Skeletal muscle satellite cell (primary cell): ENCODE results near the gene TMEM62. TPM values are rescaled to one million over a fixed set of nuclear protein-coding genes. Genes with fewer than 3 reads are reported as not detected.

Source experiments
- H3K27me3 ChIP-seq: 2 replicates; pipeline ENCODE4 v1.7.0; 2013; ENCODE audit warnings: low read length; ENCODE audit not compliant: control insufficient read depth, insufficient read depth
- H3K36me3 ChIP-seq: 2 replicates; pipeline ENCODE4 v1.7.0; 2013; ENCODE audit warnings: mild to moderate bottlenecking, control low read depth, low read length; ENCODE audit not compliant: insufficient read depth
- H3K4me1 ChIP-seq: 2 replicates; pipeline ENCODE4 v1.7.0; 2013; ENCODE audit warnings: low read length; ENCODE audit not compliant: control insufficient read depth, insufficient read depth
- H3K4me2 ChIP-seq: 2 replicates; pipeline ENCODE4 v1.7.0; 2013; ENCODE audit warnings: mild to moderate bottlenecking, low read length
- H3K4me3 ChIP-seq: 2 replicates; pipeline ENCODE4 v1.7.0; 2013; ENCODE audit warnings: low read length
- H3K9ac ChIP-seq: 2 replicates; pipeline ENCODE4 v1.7.0; 2013; ENCODE audit warnings: mild to moderate bottlenecking, low read depth, low read length, moderate library complexity
- H3K9me3 ChIP-seq: replicated peaks from 2 replicates; pipeline ENCODE4 v1.7.0; 2013; ENCODE audit warnings: mild to moderate bottlenecking, control low read depth, low read length
- total RNA-seq: library from RNA; depleted of rRNA; stranded (reverse); fragments of >200 nt; gene quantifications from 2 replicates; pipeline ENCODE4 v1.2.3, GENCODE V29; 2012; rRNA removed

Gene TMEM62
- 6.6 and 8.4 TPM in 2 replicates for total RNA-seq

DNA sequence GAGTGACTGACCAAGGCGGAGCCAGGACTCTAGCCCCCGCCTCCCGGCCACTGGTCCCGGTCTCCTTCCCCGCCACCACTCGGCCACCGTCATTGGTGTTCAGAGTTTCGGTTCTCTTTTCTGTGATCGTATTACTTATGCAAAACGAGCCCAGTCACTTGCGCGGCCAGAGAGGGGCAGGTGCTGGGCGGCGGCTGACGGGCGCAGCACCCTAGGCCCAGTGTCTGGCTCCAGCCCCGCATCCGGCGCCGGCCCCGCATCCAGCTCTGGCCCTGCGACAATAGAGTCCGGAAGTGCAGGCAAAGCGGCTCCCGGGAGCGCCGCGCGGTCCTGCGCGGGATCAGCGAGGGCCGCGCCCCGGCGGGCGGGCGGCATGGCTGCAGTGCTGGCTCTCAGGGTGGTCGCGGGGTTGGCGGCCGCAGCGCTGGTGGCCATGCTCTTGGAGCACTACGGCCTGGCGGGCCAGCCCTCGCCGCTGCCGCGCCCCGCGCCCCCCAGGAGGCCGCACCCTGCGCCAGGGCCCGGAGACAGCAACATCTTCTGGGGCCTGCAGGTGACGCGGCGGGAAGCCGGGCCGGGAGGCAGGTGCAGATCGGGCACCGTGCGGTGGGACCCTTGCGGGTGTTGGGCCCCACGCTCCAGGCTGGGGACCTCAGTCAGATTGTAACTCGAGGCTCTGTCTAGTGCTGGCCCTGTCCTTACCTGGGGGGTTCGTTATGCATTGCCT lies at the start of gene TMEM62:
TMEM62 (plus strand) TSS at position 157 of the 727 bp plus-strand sequence; CDS start at position 374, 217 bp downstream.
- H3K4me2 ChIP-seq = peak within 1 kb of the TSS; percentile 99
- no peaks in the 10 kb centered on the region for H3K9me3 ChIP-seq
- no peaks in the 10 kb centered on the region for H3K27me3 ChIP-seq
- H3K36me3 ChIP-seq = peaks cover 10% of the 10 kb centered on the region
- H3K9ac ChIP-seq = peak within 1 kb of the TSS; percentile 84
- peaks cover 13% of the 10 kb centered on the region for H3K4me1 ChIP-seq
- peak within 1 kb of the TSS; percentile 89 for H3K4me3 ChIP-seq

DNA sequence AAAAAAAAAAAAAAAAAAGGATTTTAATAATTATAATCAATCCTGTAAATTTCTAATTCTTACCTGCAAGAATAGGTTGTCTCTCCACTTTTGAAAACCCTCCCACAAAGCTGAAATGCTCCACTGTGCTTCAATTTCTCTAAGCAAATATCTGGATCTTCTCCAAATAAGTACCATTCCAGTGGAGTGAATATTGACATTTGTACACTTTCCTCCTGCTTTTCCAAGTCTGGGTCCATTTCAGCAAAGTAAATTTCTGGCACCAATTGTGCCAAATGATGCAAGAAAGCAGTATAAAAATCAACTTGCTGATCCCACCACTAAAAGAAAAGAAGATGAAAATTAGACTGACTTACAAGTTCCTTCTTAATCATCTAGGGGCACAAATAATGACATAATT lies 47.5 kb upstream of the TMEM62 start:
- Histone ChIP-seq H3K4me1 (peaks cover 18% of the 10 kb centered on the region), H3K4me2 (no peak overlapping the region), H3K36me3 (peaks cover 17% of the 10 kb centered on the region), H3K4me3 (no peak overlapping the region), H3K9ac (no peak overlapping the region), H3K27me3 (no peaks in the 10 kb centered on the region), H3K9me3 (no peaks in the 10 kb centered on the region)

DNA sequence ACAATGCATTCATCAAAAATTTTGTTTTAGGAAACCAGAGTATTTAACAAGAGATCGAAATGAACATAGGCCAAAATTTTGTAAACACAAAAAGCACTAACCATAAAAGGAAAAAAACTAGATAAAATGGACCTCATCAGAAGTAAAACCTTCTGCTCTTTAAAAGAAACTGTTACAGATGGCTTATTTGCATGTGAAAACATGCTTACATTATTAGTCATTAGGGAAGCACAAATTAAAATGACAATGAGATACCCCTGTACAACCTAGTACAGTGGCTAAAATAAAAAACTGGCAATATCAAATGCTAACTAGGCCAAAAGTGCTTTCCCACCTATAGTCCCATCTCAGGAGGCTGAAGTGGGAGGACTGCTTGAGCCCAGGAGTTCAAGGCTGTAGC lies 46.8 kb upstream of the TMEM62 start:
- Histone ChIP-seq H3K9ac (no peak overlapping the region), H3K4me2 (no peak overlapping the region), H3K9me3 (no peaks in the 10 kb centered on the region), H3K4me3 (no peak overlapping the region), H3K36me3 (peaks cover 15% of the 10 kb centered on the region), H3K27me3 (no peaks in the 10 kb centered on the region), H3K4me1 (peaks cover 18% of the 10 kb centered on the region)

DNA sequence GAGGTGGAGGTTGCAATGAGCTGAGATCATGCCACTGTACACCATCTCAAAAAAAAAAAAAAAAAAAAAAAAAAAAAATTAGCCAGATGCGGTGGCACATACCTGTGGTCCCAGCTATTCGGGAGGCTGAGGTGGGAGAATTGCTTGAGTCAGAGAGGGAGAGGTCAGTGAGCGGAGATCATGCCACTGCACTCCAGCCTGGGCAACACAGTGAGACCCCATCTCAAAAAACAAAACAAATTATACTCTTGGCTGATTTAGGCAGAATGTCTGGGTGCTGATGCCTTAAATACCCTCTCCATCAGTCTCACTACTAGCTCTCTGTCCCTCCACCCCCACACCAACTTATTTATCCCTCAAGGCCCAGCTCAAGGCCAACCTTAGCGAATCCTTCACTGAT lies 41.5 kb upstream of the TMEM62 start:
- Histone ChIP-seq H3K36me3 (no peaks in the 10 kb centered on the region), H3K4me3 (no peak overlapping the region), H3K4me1 (peaks cover 12% of the 10 kb centered on the region), H3K9me3 (no peaks in the 10 kb centered on the region), H3K9ac (no peak overlapping the region), H3K4me2 (no peak overlapping the region), H3K27me3 (no peaks in the 10 kb centered on the region)

DNA sequence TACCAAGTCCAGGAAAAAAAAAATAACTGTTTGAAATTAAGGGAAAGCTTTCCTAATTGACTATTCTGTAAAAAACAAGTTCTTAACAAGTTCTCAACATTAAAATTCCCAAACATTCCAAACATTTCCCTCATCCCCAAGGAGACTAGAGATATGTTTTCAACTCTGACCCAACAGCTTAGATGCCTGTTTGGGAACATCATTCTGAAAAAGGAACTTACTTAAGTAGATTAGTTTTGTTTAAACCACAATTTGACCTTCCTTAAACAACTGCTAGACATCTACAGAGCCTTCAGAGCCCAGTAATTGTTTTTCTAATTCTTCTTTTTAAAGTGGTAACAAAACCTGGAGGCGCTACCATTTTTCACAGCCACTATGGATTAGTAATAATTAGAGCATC lies 40.4 kb upstream of the TMEM62 start:
- Histone ChIP-seq H3K4me3 (no peak overlapping the region), H3K4me1 (peaks cover 10% of the 10 kb centered on the region), H3K27me3 (no peaks in the 10 kb centered on the region), H3K4me2 (no peak overlapping the region), H3K36me3 (peaks cover 7% of the 10 kb centered on the region), H3K9ac (no peak overlapping the region), H3K9me3 (no peaks in the 10 kb centered on the region)

DNA sequence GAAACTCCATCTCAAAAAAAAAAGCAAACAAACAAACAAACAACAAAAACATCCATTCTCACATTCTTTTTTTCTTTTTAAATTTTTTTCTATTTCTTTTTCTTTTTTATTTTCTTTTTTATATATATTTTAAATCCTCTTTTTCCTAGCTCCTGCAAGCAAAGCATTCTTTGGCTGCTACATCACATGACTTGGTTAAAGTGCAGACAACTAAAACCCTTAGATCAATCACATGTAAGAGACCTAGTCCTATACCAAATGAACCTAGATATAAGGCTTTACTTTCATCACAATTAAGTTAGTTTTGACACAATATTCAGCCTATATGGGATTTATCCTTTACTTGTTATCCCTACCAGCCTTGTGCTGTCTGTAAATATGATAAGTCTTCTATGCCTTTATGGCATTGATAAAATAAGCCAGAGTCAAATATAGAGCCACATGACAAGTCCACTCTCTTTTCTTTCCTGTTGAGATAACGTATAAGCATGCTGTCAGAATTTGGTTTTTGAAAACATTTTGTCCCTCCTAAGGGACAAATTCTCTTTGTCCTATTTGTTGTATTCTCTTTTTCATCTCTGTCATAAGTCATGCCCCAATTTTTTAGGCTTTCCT lies 38.9 kb upstream of the TMEM62 start:
- no peak overlapping the region for H3K4me2 ChIP-seq
- no peak overlapping the region for H3K4me3 ChIP-seq
- peaks cover 8% of the 10 kb centered on the region for H3K36me3 ChIP-seq
- H3K27me3 ChIP-seq = no peaks in the 10 kb centered on the region
- peaks cover 10% of the 10 kb centered on the region for H3K4me1 ChIP-seq
- H3K9me3 ChIP-seq = no peaks in the 10 kb centered on the region
- H3K9ac ChIP-seq = no peak overlapping the region

DNA sequence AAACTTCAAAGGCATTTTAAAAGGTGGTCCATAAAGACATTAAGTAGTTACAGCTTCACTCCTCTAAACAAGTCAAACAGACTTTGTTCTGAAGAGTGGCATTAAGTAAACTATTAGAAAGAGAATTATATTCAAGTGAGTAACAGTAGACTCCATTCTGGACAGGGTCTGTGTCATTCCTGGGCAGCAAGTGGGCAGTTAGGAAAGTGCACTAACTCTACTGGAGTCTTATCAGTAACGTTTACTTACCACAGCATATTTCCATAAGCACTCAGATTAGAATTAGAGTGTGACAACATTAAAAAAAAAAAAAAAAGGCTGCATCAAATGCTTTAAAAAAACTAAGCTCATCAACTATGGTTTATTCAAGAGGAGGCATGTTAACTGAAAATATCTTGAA lies 38.1 kb upstream of the TMEM62 start:
- Histone ChIP-seq H3K9ac (no peak overlapping the region), H3K4me2 (no peak overlapping the region), H3K4me3 (no peak overlapping the region), H3K36me3 (peaks cover 11% of the 10 kb centered on the region), H3K4me1 (peaks cover 10% of the 10 kb centered on the region), H3K9me3 (no peaks in the 10 kb centered on the region), H3K27me3 (no peaks in the 10 kb centered on the region)

DNA sequence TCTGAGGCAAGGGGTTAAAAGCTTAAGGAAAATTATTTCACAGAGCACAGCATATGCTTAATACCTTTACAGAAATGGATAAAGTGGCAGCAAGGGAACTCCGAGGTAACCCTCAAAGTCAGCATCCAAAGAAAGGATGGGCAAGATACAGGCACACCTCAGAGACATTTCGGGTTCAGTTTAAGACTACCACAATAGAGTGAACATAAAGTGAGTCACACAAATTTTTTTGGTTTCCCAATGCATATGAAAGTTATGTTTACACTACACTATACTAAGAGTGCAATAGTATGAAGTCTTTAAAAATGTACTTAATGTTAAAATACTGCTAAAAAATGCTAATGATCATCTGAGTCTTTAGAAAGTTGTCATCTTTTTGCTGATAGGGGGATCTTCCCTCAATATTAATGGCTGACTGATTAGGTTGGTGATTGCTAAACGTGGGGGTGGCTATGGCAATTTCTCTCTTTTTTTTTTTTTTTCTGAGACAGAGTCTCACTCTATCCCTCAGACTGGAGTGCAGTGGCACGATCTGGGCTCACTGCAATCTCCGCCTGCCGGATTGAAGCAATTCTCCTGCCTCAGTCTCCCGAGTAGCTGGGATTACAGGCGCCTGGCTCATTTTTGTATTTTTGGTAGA lies 37.6 kb upstream of the TMEM62 start:
- H3K4me3 ChIP-seq = no peak overlapping the region
- H3K9ac ChIP-seq = no peak overlapping the region
- H3K4me1 ChIP-seq = peaks cover 10% of the 10 kb centered on the region
- no peaks in the 10 kb centered on the region for H3K27me3 ChIP-seq
- peaks cover 16% of the 10 kb centered on the region for H3K36me3 ChIP-seq
- H3K9me3 ChIP-seq = no peaks in the 10 kb centered on the region
- H3K4me2 ChIP-seq = no peak overlapping the region

DNA sequence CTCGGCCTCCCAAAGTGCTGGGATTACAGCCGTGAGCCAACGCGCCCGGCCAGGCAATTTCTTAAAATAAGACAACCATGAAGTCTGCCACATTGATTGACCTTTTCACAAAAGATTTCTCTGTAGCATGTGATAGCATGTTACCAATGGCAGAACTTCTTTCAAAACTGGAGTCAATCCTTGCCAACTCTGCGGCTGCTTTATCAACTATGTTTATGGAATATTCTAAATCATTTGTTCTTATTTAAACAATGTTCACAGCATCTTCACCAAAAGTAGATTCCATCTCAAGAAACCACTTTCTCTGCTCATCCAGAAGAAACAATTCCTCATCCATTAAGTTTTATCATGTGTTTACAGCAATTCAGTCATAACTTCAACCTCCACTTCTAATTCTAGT lies 37.0 kb upstream of the TMEM62 start:
- H3K9ac ChIP-seq = no peak overlapping the region
- H3K4me3 ChIP-seq = no peak overlapping the region
- peaks cover 21% of the 10 kb centered on the region for H3K36me3 ChIP-seq
- no peaks in the 10 kb centered on the region for H3K9me3 ChIP-seq
- H3K4me1 ChIP-seq = peaks cover 10% of the 10 kb centered on the region
- no peak overlapping the region for H3K4me2 ChIP-seq
- no peaks in the 10 kb centered on the region for H3K27me3 ChIP-seq

DNA sequence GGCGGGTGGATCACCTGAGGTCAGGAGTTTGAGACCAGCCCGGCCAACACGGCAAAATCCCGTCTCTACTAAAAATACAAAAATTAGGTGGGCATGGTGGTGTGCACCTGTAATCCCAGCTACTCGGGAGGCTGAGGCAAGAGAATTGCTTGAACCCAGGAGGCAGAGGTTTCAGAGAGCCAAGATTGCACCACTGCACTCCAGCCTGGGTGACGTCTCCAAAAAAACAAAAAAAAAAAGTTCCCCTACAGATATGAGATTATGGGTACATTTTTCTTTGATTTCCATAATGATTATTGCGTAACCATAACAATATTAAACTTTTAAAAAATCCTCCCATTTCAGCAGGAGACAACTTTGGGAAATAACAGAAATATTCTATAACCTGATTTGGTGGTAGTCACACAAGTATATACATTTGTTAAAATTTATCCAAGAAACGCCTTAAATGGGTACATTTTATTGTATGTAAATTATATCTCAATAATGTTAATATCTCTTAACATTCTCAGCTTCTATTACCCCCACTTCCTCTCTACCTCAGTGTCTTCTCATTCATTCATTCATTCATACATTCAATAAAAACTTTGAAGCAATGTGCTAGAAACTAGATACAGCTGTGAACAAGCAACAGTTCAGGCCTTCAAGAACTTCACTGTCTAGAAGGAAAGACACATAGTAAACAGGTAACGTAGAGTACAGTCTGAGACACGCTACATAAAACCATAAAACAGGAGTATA lies 34.1 kb upstream of the TMEM62 start:
- no peak overlapping the region for H3K9ac ChIP-seq
- peaks cover 24% of the 10 kb centered on the region for H3K36me3 ChIP-seq
- H3K4me2 ChIP-seq = no peak overlapping the region
- no peaks in the 10 kb centered on the region for H3K9me3 ChIP-seq
- no peaks in the 10 kb centered on the region for H3K27me3 ChIP-seq
- H3K4me3 ChIP-seq = no peak overlapping the region
- peaks cover 12% of the 10 kb centered on the region for H3K4me1 ChIP-seq

DNA sequence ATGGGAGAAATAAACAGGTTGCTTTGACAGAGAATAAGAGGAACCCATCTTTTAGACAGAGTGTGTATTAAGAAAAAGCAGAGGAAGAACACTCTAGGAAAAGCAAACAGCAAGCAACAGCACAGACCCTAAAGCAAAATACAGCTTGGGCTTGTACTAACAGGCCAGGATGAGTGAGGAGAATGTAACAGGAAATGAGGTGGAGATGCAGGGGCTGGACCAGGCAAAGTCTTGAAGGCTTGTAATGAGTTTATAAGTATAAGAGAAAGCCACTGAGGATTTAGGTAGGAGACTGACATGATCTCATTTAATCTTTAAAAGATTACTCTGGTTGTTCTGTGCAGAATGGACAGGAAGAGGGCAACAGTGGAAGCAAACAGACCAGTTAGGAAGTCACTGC lies 32.4 kb upstream of the TMEM62 start:
- Histone ChIP-seq H3K27me3 (no peaks in the 10 kb centered on the region), H3K4me3 (no peak overlapping the region), H3K4me1 (peaks cover 10% of the 10 kb centered on the region), H3K9me3 (no peaks in the 10 kb centered on the region), H3K4me2 (no peak overlapping the region), H3K9ac (no peak overlapping the region), H3K36me3 (peaks cover 24% of the 10 kb centered on the region)
